PFSK-1 (cell line): ENCODE measurements around the gene NIF3L1.

Experiments
- FOXP2 ChIP-seq: optimal IDR thresholded peaks from 2 replicates; pipeline ENCODE3; 2011; ENCODE audit warnings: borderline replicate concordance, control low read depth, inconsistent platforms; ENCODE audit not compliant: insufficient read depth; ENCODE audit errors: extremely low read length, extremely low read depth
- POLR2AphosphoS5 ChIP-seq: IDR thresholded peaks from 2 replicates; pipeline ENCODE4 v1.6.1; 2012; ENCODE audit warnings: low read depth, mild to moderate bottlenecking, control low read depth, low read length, moderate library complexity
- SIN3A ChIP-seq: IDR thresholded peaks from 2 replicates; pipeline ENCODE4 v1.6.1; 2012; ENCODE audit warnings: mild to moderate bottlenecking, low read length, moderate library complexity, borderline replicate concordance; ENCODE audit not compliant: insufficient read depth
- TAF1 ChIP-seq: IDR thresholded peaks from 2 replicates; pipeline ENCODE4 v1.6.1; 2012; ENCODE audit warnings: low read length, control low read depth, borderline replicate concordance; ENCODE audit not compliant: insufficient read depth
- TF ChIP-seq, protein P1 (sequence below), 2 experiments: IDR thresholded peaks; 2 replicates each; pipeline versions ENCODE4 v1.6.1 to v1.8.0; 2011 to 2012; ENCODE audit warnings: low read depth in 2 of 2, low read length in 2 of 2, control low read depth in 1 of 2, inconsistent platforms in 1 of 2, mild to moderate bottlenecking in 1 of 2, moderate library complexity in 1 of 2; ENCODE audit not compliant: insufficient read depth in 1 of 2

Gene NIF3L1

GRCh38 chr2:200943527-200944105 lies 54.4 kb downstream of the NIF3L1 start:
- no peak for TF ChIP-seq TAF1
- TF ChIP-seq POLR2AphosphoS5, result no peak
- TF ChIP-seq, protein P1, sequence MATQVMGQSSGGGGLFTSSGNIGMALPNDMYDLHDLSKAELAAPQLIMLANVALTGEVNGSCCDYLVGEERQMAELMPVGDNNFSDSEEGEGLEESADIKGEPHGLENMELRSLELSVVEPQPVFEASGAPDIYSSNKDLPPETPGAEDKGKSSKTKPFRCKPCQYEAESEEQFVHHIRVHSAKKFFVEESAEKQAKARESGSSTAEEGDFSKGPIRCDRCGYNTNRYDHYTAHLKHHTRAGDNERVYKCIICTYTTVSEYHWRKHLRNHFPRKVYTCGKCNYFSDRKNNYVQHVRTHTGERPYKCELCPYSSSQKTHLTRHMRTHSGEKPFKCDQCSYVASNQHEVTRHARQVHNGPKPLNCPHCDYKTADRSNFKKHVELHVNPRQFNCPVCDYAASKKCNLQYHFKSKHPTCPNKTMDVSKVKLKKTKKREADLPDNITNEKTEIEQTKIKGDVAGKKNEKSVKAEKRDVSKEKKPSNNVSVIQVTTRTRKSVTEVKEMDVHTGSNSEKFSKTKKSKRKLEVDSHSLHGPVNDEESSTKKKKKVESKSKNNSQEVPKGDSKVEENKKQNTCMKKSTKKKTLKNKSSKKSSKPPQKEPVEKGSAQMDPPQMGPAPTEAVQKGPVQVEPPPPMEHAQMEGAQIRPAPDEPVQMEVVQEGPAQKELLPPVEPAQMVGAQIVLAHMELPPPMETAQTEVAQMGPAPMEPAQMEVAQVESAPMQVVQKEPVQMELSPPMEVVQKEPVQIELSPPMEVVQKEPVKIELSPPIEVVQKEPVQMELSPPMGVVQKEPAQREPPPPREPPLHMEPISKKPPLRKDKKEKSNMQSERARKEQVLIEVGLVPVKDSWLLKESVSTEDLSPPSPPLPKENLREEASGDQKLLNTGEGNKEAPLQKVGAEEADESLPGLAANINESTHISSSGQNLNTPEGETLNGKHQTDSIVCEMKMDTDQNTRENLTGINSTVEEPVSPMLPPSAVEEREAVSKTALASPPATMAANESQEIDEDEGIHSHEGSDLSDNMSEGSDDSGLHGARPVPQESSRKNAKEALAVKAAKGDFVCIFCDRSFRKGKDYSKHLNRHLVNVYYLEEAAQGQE (IDR thresholded peaks at IDR 0.05; ENCODE audit: insufficient read depth in 1 of 2, low read depth in 2 of 2, low read length in 2 of 2), result no peak
- no peak for TF ChIP-seq FOXP2
- TF ChIP-seq SIN3A, result no peak

- TF ChIP-seq FOXP2, result no peak
- TF ChIP-seq, protein P1 (IDR thresholded peaks at IDR 0.05; ENCODE audit: insufficient read depth in 1 of 2, low read depth in 2 of 2, low read length in 2 of 2), result no peak
- TF ChIP-seq POLR2AphosphoS5, result no peak
- no peak for TF ChIP-seq SIN3A
- TF ChIP-seq TAF1, result no peak
Observed at GRCh38 chr2:200944467-200945394, 55.6 kb downstream of the NIF3L1 start.

DNA sequence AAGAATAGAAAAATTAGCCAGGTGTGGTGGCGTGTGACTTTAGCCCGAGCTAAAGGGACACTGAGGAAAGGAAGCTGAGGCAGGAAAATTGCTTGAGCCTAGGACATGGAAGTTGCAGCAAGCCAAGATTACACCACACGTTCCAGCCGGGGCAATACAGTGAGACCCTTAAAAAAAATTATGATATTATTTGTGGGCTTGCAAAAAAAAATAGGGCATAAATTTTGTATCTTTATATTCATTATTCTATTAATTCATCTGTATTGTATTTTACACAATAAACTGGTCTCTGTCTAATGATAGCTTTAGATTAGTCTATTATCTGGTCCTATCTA lies 56.2 kb downstream of the NIF3L1 start:
- TF ChIP-seq SIN3A (no peak), POLR2AphosphoS5 (no peak), FOXP2 (no peak), TAF1 (no peak)
- TF ChIP-seq, protein P1 (IDR thresholded peaks at IDR 0.05; ENCODE audit: insufficient read depth in 1 of 2, low read depth in 2 of 2, low read length in 2 of 2), result no peak

DNA sequence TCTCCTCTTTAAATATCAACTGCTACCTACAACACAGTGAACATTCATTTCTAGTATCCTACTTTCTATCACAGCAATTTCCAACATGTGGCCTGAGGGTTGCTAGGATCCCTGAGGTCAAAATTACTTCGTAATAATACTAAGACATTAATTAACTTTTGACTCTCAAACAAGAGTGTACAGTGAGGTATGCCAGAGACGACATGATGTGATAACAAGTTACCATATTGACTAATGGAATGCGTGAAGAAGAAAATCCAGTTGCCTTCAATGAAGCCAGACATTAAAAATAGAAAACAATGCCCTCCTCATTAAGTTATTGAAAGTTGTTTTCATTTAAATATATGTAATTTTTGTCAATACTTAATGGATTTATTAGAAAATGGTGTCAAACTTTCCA lies 61.2 kb downstream of the NIF3L1 start:
- TF ChIP-seq SIN3A (no peak), TAF1 (no peak), FOXP2 (no peak), POLR2AphosphoS5 (no peak)
- TF ChIP-seq, protein P1 (IDR thresholded peaks at IDR 0.05; ENCODE audit: insufficient read depth in 1 of 2, low read depth in 2 of 2, low read length in 2 of 2), result no peak
